Measurements from ENCODE around the gene ADGRD2. TPM values are rescaled to one million over a fixed set of nuclear protein-coding genes. Genes with fewer than 3 reads are reported as not detected.

Gene ADGRD2
- total RNA-seq, 1 donor from 2014 or later: not detected

GRCh38 chr9:124462739-124463138, 12.5 kb downstream of the ADGRD2 start:
- H3K4me3 ChIP-seq (ENCODE audit: low read depth, low read length): no peak overlapping the region
- H3K27me3 ChIP-seq (ENCODE audit: control insufficient read depth, insufficient read depth, low read length): no peaks in the 10 kb centered on the region
- DNase-seq (ENCODE audit: low read depth) (no peak), FAIRE-seq (no peak)
- no peak for TF ChIP-seq CTCF (IDR thresholded peaks at IDR 0.05; ENCODE audit: insufficient read depth, low read length, severe bottlenecking)
- no peaks in the 10 kb centered on the region for H3K36me3 ChIP-seq (ENCODE audit: control insufficient read depth, insufficient read depth, low read length)

- FAIRE-seq: no peak
- no peak for TF ChIP-seq CTCF (IDR thresholded peaks at IDR 0.05; ENCODE audit: insufficient read depth, low read length, severe bottlenecking)
- Histone ChIP-seq H3K27me3 (ENCODE audit: control insufficient read depth, insufficient read depth, low read length) (no peaks in the 10 kb centered on the region), H3K36me3 (ENCODE audit: control insufficient read depth, insufficient read depth, low read length) (no peaks in the 10 kb centered on the region), H3K4me3 (ENCODE audit: low read depth, low read length) (no peak overlapping the region)
- no peak for DNase-seq (ENCODE audit: low read depth)
Measured at GRCh38 chr9:124465736-124466135, 15.5 kb downstream of the ADGRD2 start.

- no peaks in the 10 kb centered on the region for H3K27me3 ChIP-seq (ENCODE audit: control insufficient read depth, insufficient read depth, low read length)
- no peaks in the 10 kb centered on the region for H3K36me3 ChIP-seq (ENCODE audit: control insufficient read depth, insufficient read depth, low read length)
- no peak for DNase-seq (ENCODE audit: low read depth)
- TF ChIP-seq CTCF (IDR thresholded peaks at IDR 0.05; ENCODE audit: insufficient read depth, low read length, severe bottlenecking): no peak
- H3K4me3 ChIP-seq (ENCODE audit: low read depth, low read length): no peak overlapping the region
- FAIRE-seq: no peak
Measured at GRCh38 chr9:124467410-124468060, 17.3 kb downstream of the ADGRD2 start.

DNA sequence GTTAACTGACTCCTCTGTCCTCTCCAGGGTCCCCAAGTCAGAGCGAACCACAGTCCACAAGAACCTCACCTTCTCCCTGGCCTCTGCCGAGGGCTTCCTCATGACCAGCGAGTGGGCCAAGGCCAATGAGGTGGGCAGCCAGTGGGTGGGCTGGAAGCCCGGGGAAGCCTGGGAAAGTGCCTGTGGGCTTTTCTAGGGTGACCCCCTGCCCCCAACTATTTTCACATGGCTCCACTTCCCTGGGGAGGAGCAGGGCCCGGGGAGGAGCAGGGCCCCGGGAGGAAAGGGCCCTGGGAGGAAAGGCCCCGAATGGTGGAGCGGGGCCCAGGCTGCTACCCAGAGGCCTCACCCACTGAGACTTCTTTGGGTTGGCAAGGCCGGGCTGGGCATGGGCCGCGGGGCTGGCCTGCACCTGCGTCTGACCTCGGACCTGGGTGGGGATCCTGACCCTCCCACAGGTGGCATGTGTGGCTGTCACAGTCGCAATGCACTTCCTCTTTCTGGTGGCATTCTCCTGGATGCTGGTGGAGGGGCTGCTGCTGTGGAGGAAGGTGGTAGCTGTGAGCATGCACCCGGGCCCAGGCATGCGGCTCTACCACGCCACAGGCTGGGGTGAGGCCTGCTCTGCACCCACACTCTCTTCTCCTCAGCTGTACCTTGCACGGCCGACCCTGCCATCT, 17.9 kb downstream of the ADGRD2 start:
- Histone ChIP-seq H3K4me3 (ENCODE audit: low read depth, low read length) (no peak overlapping the region), H3K36me3 (ENCODE audit: control insufficient read depth, insufficient read depth, low read length) (no peaks in the 10 kb centered on the region), H3K27me3 (ENCODE audit: control insufficient read depth, insufficient read depth, low read length) (peaks cover 2% of the 10 kb centered on the region)
- FAIRE-seq: no peak
- TF ChIP-seq CTCF (IDR thresholded peaks at IDR 0.05; ENCODE audit: insufficient read depth, low read length, severe bottlenecking): no peak
- DNase-seq (ENCODE audit: low read depth): no peak

DNA sequence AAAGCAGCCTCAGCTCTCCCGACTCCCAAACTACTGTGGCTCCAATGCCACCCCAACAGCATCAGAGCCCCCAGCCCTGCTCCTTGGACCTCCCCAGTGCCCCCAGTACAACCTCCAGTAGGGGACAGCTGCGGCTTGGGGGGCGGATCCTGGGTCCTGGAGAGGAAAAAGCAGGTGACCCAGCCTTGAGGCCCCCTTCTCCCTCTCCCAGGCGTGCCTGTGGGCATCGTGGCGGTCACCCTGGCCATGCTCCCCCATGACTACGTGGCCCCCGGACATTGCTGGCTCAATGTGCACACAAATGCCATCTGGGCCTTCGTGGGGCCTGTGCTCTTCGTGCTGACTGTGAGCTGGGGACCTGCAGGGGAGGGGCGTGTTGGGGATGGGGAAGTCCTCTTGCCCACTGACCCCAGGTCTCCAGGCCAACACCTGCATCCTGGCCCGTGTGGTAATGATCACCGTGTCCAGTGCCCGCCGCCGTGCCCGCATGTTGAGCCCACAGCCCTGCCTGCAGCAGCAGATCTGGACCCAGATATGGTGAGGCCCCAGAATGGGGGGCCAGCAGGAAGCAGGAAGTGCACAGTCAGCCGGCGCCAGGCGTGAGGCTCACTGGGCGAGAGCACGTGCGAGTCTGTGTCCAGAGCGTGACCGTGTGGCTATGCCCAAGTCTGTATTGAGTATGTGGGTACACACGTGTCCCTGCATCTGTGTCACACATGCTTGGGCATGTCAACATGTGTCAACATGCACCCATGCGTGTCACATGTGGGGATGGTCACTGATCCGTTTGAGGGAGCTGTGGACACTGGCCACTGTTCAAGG, 19.0 kb downstream of the ADGRD2 start:
- H3K4me3 ChIP-seq (ENCODE audit: low read depth, low read length): no peak overlapping the region
- H3K27me3 ChIP-seq (ENCODE audit: control insufficient read depth, insufficient read depth, low read length): peaks cover 2% of the 10 kb centered on the region
- DNase-seq (ENCODE audit: low read depth): no peak
- FAIRE-seq: peak; percentile 82
- no peaks in the 10 kb centered on the region for H3K36me3 ChIP-seq (ENCODE audit: control insufficient read depth, insufficient read depth, low read length)
- TF ChIP-seq CTCF (IDR thresholded peaks at IDR 0.05; ENCODE audit: insufficient read depth, low read length, severe bottlenecking): no peak
